Fibroblast of lung (primary cell): ENCODE data around the gene TRERF1. TPM values are rescaled to one million over a fixed set of nuclear protein-coding genes. Genes with fewer than 3 reads are reported as not detected.

ENCODE experiments used
- DNase-seq, 2 donors: peaks; one replicate each; pipeline versions ENCODE4 v3.0.0 to v3.0.0-alpha.2; 2010; ENCODE audit warnings: low read depth in 2 of 2
- H2AFZ ChIP-seq: 2 replicates; pipeline ENCODE4 v1.5.1; 2012; ENCODE audit warnings: low read length, control low read depth, inconsistent platforms
- H3K27ac ChIP-seq: 2 replicates; pipeline ENCODE4 v1.5.1; 2011; ENCODE audit warnings: low read length, control low read depth; ENCODE audit not compliant: insufficient read depth
- H3K27me3 ChIP-seq: 2 replicates; pipeline ENCODE4 v1.5.1; 2011; ENCODE audit warnings: mild to moderate bottlenecking, low read length; ENCODE audit not compliant: control insufficient read depth, insufficient read depth
- H3K36me3 ChIP-seq: 2 replicates; pipeline ENCODE4 v1.5.1; 2011; ENCODE audit warnings: low read length; ENCODE audit not compliant: control insufficient read depth, insufficient read depth
- H3K4me1 ChIP-seq: 2 replicates; pipeline ENCODE4 v1.5.1; 2011; ENCODE audit warnings: low read length; ENCODE audit not compliant: control insufficient read depth, insufficient read depth; ENCODE audit errors: extremely low read depth
- H3K4me2 ChIP-seq: 2 replicates; pipeline ENCODE4 v1.5.1; 2011; ENCODE audit warnings: low read length, control low read depth; ENCODE audit not compliant: insufficient read depth; ENCODE audit errors: extremely low read depth
- H3K4me3 ChIP-seq, 4 experiments: fragments of 200-600 bp in 1 of 4; sonication (generic) in 1 of 4; replicated peaks in 1 of 4; 2 replicates each; pipeline ENCODE4 v1.5.1; 2011 to 2016; ENCODE audit warnings: low read length in 4 of 4, low read depth in 3 of 4, mild to moderate bottlenecking in 3 of 4, control low read depth in 2 of 4, inconsistent platforms in 1 of 4, mixed read lengths in 1 of 4; ENCODE audit not compliant: insufficient read depth in 1 of 4; ENCODE audit errors: control extremely low read depth in 1 of 4
- H3K79me2 ChIP-seq: 2 replicates; pipeline ENCODE4 v1.5.1; 2012; ENCODE audit warnings: mild to moderate bottlenecking, low read length, inconsistent platforms; ENCODE audit not compliant: control insufficient read depth, insufficient read depth
- H3K9ac ChIP-seq: 2 replicates; pipeline ENCODE4 v1.5.1; 2011; ENCODE audit warnings: mild to moderate bottlenecking, low read length, control low read depth; ENCODE audit not compliant: insufficient read depth
- H3K9me3 ChIP-seq: 2 replicates; pipeline ENCODE4 v1.5.1; 2012; ENCODE audit warnings: low read depth, low read length; ENCODE audit not compliant: control insufficient read depth, insufficient read depth
- H4K20me1 ChIP-seq: 2 replicates; pipeline ENCODE4 v1.5.1; 2011; ENCODE audit warnings: low read length; ENCODE audit not compliant: control insufficient read depth, insufficient read depth; ENCODE audit errors: extremely low read depth
- CTCF ChIP-seq, 2 donors: IDR thresholded peaks in 1 of 2; conservative IDR thresholded peaks in 1 of 2; 1 replicate in 1 of 2; 2 replicates in 1 of 2; pipeline ENCODE4 v1.5.1; 2011 to 2012; ENCODE audit warnings: low read length in 2 of 2, control low read depth in 1 of 2, inconsistent platforms in 1 of 2, low read depth in 1 of 2, mild to moderate bottlenecking in 1 of 2
- EZH2 ChIP-seq: IDR thresholded peaks from 2 replicates; pipeline ENCODE4 v1.5.1; 2012; ENCODE audit warnings: low read length, control low read depth, mild to moderate bottlenecking; ENCODE audit errors: missing control alignments
- polyA plus RNA-seq, 2 donors: library from polyadenylated mRNA; depleted of rRNA in 1 of 2; stranded (reverse) in 1 of 2; unstranded in 1 of 2; fragments of >200 nt; gene quantifications; 2 replicates each; pipeline ENCODE4 v1.2.1, GENCODE V29; 2011 to 2012; ENCODE audit warnings: missing spikeins in 1 of 2
- total RNA-seq: library from RNA; depleted of rRNA; stranded (reverse); fragments of >200 nt; gene quantifications from 2 replicates; pipeline ENCODE4 v1.2.1, GENCODE V29; 2014

The TRERF1 gene
- total and polyA plus RNA-seq, 2 donors (not counting 1 experiment from before 2014, with no cell fraction given): 6.3 to 8.3 TPM

- Histone ChIP-seq H2AFZ (no peak overlapping the region), H3K4me1 (no peaks in the 10 kb centered on the region), H3K36me3 (no peaks in the 10 kb centered on the region), H3K79me2 (peaks cover 34% of the 10 kb centered on the region), H3K4me2 (no peak overlapping the region), H3K27ac (no peak overlapping the region), H4K20me1 (no peaks in the 10 kb centered on the region), H3K27me3 (no peaks in the 10 kb centered on the region), H3K9ac (no peak overlapping the region), H3K4me3 (no peak overlapping the region), H3K9me3 (no peaks in the 10 kb centered on the region)
- DNase-seq: no peak
- TF ChIP-seq CTCF (conservative IDR thresholded peaks at IDR 0.05 in 1 of 2, IDR thresholded peaks at IDR 0.05 in 1 of 2; ENCODE audit: low read depth in 1 of 2, low read length in 2 of 2) (no peak), EZH2 (no peak)
Observed at GRCh38 chr6:42381850-42382249, 69.9 kb downstream of the TRERF1 start.

- no peak overlapping the region for H3K4me3 ChIP-seq
- DNase-seq: no peak
- H3K9me3 ChIP-seq: no peaks in the 10 kb centered on the region
- H3K79me2 ChIP-seq: peaks cover 28% of the 10 kb centered on the region
- no peak for TF ChIP-seq CTCF (conservative IDR thresholded peaks at IDR 0.05 in 1 of 2, IDR thresholded peaks at IDR 0.05 in 1 of 2; ENCODE audit: low read depth in 1 of 2, low read length in 2 of 2)
- no peak overlapping the region for H3K9ac ChIP-seq
- no peak overlapping the region for H3K27ac ChIP-seq
- H3K4me1 ChIP-seq: no peaks in the 10 kb centered on the region
- H3K27me3 ChIP-seq: no peaks in the 10 kb centered on the region
- H4K20me1 ChIP-seq: no peaks in the 10 kb centered on the region
- H3K36me3 ChIP-seq: no peaks in the 10 kb centered on the region
- H3K4me2 ChIP-seq: no peak overlapping the region
- no peak overlapping the region for H2AFZ ChIP-seq
Observed at GRCh38 chr6:42380228-42380979, 71.3 kb downstream of the TRERF1 start.

- no peak overlapping the region for H2AFZ ChIP-seq
- H3K27me3 ChIP-seq: no peaks in the 10 kb centered on the region
- H3K4me3 ChIP-seq: no peak overlapping the region
- no peak overlapping the region for H3K9ac ChIP-seq
- no peak overlapping the region for H3K4me2 ChIP-seq
- peaks cover 31% of the 10 kb centered on the region for H3K79me2 ChIP-seq
- no peaks in the 10 kb centered on the region for H3K36me3 ChIP-seq
- no peak overlapping the region for H3K27ac ChIP-seq
- no peaks in the 10 kb centered on the region for H3K4me1 ChIP-seq
- no peak for DNase-seq
- no peaks in the 10 kb centered on the region for H4K20me1 ChIP-seq
- no peak for TF ChIP-seq CTCF (conservative IDR thresholded peaks at IDR 0.05 in 1 of 2, IDR thresholded peaks at IDR 0.05 in 1 of 2; ENCODE audit: low read depth in 1 of 2, low read length in 2 of 2)
- no peak for TF ChIP-seq EZH2
- no peaks in the 10 kb centered on the region for H3K9me3 ChIP-seq
Observed at GRCh38 chr6:42378536-42378935, 73.2 kb downstream of the TRERF1 start.
